ENCODE data around the gene QSER1.
"Not testable (repeated sequence)": the region's sequence is repeated elsewhere in the genome, so short reads cannot be mapped to it uniquely, and the experiment has no call there.

QSER1 gene

DNA sequence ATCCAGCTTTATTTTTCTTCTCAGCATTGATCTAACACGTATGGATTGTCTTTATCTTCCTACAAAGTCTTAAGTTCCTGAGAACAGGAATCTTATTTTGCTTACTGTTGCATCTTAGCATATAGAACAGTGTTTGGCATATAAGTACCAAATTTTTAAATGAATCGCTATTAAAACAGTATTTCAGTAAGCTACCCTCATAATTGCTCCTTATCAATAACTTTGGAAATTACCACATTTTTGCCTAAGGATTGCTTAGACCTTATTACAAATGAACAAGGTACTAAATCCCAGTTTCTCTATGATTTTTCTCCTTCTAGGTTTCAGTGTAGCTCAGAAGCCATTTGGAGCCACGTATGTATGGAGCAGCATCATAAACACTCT, 132.7 kb downstream of the QSER1 start:
- no peak for DNase-seq
- no peaks in the 10 kb centered on the region for H3K9me3 ChIP-seq
- H3K27me3 ChIP-seq = no peaks in the 10 kb centered on the region
- H3K4me3 ChIP-seq (ENCODE audit: low read depth, low read length) = no peak overlapping the region
- no peak for TF ChIP-seq CTCF (IDR thresholded peaks at IDR 0.05; ENCODE audit: low read depth, low read length)
- no peaks in the 10 kb centered on the region for H3K36me3 ChIP-seq
- H3K4me1 ChIP-seq = no peaks in the 10 kb centered on the region

- no peak for DNase-seq
- H3K27me3 ChIP-seq = no peaks in the 10 kb centered on the region
- H3K9me3 ChIP-seq = no peaks in the 10 kb centered on the region
- H3K36me3 ChIP-seq = no peaks in the 10 kb centered on the region
- no peak overlapping the region for H3K4me3 ChIP-seq (ENCODE audit: low read depth, low read length)
- no peaks in the 10 kb centered on the region for H3K4me1 ChIP-seq
- TF ChIP-seq CTCF (IDR thresholded peaks at IDR 0.05; ENCODE audit: low read depth, low read length) = no peak
Measured at GRCh38 chr11:33027233-33027632, 134.6 kb downstream of the QSER1 start.

DNA sequence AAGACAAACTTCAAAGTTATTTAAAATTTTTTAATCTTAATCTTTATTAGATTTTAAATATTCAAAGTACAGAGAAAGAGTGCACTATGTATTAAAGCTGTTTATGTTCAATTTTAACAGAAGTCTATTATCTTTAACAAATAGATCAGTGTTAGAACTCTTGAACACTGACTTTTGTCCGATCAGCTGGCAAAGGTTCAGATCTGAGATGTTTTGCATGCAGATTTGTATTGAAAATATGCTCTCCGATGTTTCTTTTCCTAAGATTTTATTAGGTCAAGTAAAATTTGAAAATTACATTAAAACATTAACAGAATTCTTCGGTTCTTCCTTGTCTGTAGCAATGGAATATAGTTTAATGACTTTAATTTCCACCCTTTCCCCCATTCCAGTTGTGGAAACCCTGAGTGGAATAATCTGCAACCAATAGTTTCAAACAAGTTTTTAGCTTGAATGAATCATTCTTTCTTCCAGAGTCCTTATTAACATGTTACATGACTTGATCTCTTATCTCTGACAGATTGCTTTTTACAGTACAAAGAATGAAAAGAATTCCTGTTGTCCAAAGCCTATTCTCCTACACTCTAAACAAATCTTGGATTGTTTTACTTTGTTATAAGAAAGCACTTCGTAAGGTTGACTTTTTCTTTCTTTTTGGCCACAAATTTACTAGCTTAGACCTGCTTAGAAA, 135.4 kb downstream of the QSER1 start:
- no peak for DNase-seq
- H3K9me3 ChIP-seq = no peaks in the 10 kb centered on the region
- no peaks in the 10 kb centered on the region for H3K4me1 ChIP-seq
- no peak for TF ChIP-seq CTCF (IDR thresholded peaks at IDR 0.05; ENCODE audit: low read depth, low read length)
- no peaks in the 10 kb centered on the region for H3K27me3 ChIP-seq
- H3K4me3 ChIP-seq (ENCODE audit: low read depth, low read length) = no peak overlapping the region
- H3K36me3 ChIP-seq = no peaks in the 10 kb centered on the region

- TF ChIP-seq CTCF (IDR thresholded peaks at IDR 0.05; ENCODE audit: low read depth, low read length) = no peak
- Histone ChIP-seq H3K27me3 (no peaks in the 10 kb centered on the region), H3K4me1 (no peaks in the 10 kb centered on the region), H3K4me3 (ENCODE audit: low read depth, low read length) (no peak overlapping the region), H3K36me3 (no peaks in the 10 kb centered on the region), H3K9me3 (no peaks in the 10 kb centered on the region)
- DNase-seq = no peak
Measured at GRCh38 chr11:33028537-33028914, 135.9 kb downstream of the QSER1 start.

DNA sequence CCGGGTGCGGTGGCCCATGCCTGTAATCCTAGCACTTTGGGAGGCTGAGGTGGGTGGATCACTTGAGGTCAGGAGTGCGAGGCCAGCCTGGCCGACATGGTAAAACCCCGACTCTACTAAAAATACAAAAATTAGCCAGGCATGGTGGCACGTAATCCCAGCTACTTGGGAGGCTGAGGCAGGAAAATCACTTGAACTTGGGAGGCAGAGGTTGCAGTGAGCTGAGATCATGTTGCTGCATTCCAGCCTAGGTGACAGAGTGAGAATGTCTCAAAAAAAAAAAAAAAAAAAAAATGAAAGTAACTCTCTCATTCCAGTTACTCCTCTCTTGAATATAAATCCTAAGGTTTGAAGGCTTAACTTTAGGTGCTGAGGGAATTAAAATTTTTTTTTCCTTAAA, 136.6 kb downstream of the QSER1 start:
- H3K4me1 ChIP-seq; H3K4me3 ChIP-seq (ENCODE audit: low read depth, low read length); H3K36me3 ChIP-seq; DNase-seq; H3K27me3 ChIP-seq; H3K9me3 ChIP-seq: not testable (repeated sequence)
